HUES6 (cell line): ENCODE results near the gene KCNK4.

Experiments
- H3K27ac ChIP-seq: 2 replicates; pipeline ENCODE4 v1.7.0; 2013; ENCODE audit warnings: low read depth, mild to moderate bottlenecking, low read length, inconsistent platforms
- H3K27me3 ChIP-seq: 2 replicates; pipeline ENCODE4 v1.6.1; 2013; ENCODE audit warnings: low read length; ENCODE audit not compliant: control insufficient read depth, insufficient read depth
- H3K36me3 ChIP-seq: 2 replicates; pipeline ENCODE4 v1.6.1; 2013; ENCODE audit warnings: low read length; ENCODE audit not compliant: control insufficient read depth, insufficient read depth
- H3K4me1 ChIP-seq: 2 replicates; pipeline ENCODE4 v1.6.1; 2013; ENCODE audit warnings: low read length; ENCODE audit not compliant: control insufficient read depth, insufficient read depth
- H3K4me3 ChIP-seq: 2 replicates; pipeline ENCODE4 v1.5.1; 2013; ENCODE audit warnings: low read depth, low read length
- H3K9ac ChIP-seq: one replicate; pipeline ENCODE4 v1.6.1; 2013; ENCODE audit warnings: mild to moderate bottlenecking, low read length
- H3K9me3 ChIP-seq: 2 replicates; pipeline ENCODE4 v1.6.1; 2013; ENCODE audit warnings: low read depth, low read length; ENCODE audit not compliant: control insufficient read depth, insufficient read depth

The KCNK4 gene

DNA sequence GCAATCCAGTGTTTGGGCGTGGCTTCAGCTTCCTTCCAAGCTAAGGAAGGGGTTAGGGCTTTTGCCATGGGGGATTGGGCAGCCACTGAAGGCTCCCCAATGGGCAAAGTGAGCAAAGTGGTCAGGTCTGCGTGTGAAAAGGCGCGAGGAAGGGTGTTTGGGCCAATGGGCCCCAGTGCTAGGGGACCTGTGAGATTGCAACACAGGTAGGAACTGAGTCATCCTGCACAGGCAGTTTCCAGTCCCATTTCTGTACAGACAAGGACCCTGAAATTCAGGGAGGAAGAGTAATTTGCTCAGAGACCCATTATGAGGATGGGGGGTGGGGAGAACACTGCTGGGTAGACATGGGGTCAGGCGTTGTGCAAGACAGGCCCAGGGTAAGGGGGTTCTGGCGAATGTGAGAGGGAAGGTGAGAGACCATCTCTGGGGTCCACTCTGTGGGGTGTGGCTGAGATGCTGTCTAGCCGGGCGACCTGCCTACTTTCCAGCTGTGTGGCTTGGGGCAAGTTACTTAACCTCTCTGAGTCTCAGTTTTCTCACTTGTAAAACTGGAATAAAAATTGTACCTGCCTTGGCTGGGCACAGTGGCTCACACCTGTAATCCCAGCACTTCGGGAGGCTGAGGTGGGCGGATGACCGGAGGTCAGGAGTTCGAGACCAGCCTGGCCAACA, 56.2 kb downstream of the KCNK4 start:
- no peak overlapping the region for H3K9ac ChIP-seq
- no peak overlapping the region for H3K4me3 ChIP-seq
- no peaks in the 10 kb centered on the region for H3K27me3 ChIP-seq
- no peaks in the 10 kb centered on the region for H3K9me3 ChIP-seq
- H3K36me3 ChIP-seq = no peaks in the 10 kb centered on the region
- H3K27ac ChIP-seq = no peak overlapping the region
- peaks cover 15% of the 10 kb centered on the region for H3K4me1 ChIP-seq

DNA sequence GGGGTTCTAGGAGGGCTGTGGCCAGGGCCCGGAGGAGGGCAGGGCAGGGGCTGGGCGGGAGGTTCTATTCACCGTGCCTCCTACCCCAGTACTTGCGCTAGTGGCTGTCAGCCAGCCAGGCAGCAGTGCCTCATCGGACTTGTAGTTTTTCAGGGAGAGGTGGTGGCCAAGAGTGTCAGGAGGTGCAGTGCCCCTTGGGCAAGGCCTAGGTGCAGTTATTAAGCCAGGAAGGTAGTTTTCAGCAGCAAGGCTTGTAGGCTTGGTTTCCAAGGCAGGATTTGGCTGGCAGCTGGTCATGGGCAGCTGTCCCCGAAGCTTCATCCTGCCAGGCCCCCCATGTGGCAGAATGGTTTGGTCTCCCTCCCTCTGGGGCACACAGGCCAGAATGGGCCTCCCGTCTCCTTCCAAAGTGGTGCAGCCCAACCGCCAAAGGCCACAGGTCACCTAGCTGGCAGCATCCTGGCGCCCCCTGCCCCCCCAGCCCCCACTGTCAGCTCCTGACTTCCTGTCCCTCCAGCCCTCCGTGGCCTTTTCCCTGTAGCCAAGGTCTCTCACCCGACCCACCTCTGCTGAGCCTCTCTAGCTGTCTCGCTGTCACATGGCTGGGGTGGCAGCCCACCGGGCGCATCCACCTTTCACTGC, 57.4 kb downstream of the KCNK4 start:
- Histone ChIP-seq H3K4me3 (no peak overlapping the region), H3K9ac (no peak overlapping the region), H3K9me3 (no peaks in the 10 kb centered on the region), H3K27ac (no peak overlapping the region), H3K4me1 (peaks cover 8% of the 10 kb centered on the region), H3K36me3 (no peaks in the 10 kb centered on the region), H3K27me3 (no peaks in the 10 kb centered on the region)

DNA sequence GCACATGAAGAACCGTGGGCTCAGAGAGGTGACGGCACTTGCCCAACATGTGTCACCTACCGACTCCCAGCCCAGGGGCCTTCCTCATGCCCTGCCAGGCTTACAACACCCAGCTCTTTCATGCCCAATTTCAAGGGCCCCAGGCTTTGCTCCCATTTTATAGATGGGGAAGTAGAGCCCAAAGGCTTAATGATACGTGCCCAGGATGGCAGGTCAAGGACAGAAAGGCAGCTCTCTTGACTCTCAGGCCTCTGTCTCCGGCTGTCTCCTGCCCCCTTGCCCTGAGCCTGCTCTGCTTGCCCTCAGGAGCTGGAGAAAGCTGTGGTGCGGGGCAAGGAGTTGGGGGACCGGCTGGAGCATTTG, 57.9 kb downstream of the KCNK4 start:
- H3K27me3 ChIP-seq = no peaks in the 10 kb centered on the region
- H3K36me3 ChIP-seq = no peaks in the 10 kb centered on the region
- H3K4me1 ChIP-seq = peaks cover 7% of the 10 kb centered on the region; the same call in 1 of the 2 replicates
- no peak overlapping the region for H3K9ac ChIP-seq
- no peak overlapping the region for H3K4me3 ChIP-seq
- no peaks in the 10 kb centered on the region for H3K9me3 ChIP-seq
- H3K27ac ChIP-seq = no peak overlapping the region

DNA sequence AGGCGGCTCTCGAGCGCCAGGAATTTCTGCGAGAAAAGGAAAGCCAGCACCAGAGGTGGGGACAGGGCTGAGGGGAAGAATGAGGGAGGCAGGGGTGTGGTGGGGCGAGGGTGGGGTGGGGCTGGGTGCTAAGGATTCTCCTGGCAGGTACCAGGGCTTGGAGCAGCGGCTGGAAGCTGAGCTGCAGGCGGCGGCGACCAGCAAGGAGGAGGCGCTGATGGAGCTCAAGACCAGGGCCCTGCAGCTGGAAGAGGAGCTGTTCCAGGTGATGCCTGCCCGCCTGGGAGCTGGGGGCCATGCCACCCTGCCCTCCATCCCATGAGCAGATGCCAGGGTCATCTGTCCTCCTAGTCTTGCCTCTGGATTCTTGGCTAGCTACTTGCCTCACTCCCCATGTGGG, 58.3 kb downstream of the KCNK4 start:
- Histone ChIP-seq H3K27ac (no peak overlapping the region), H3K27me3 (no peaks in the 10 kb centered on the region), H3K4me1 (peaks cover 7% of the 10 kb centered on the region; the same call in 1 of the 2 replicates), H3K4me3 (no peak overlapping the region), H3K9ac (no peak overlapping the region), H3K36me3 (no peaks in the 10 kb centered on the region), H3K9me3 (no peaks in the 10 kb centered on the region)
